PC-9 (cell line): ENCODE data around the gene FOXP1.

Experiments
- EZH2 ChIP-seq: fragments of 200-600 bp; sonication (generic); IDR thresholded peaks from 2 replicates; pipeline ENCODE4 v1.8.0; 2017; ENCODE audit warnings: antibody characterized with exemption, low read depth
- TF ChIP-seq, protein P1 (sequence below): fragments of 200-600 bp; sonication (generic); conservative IDR thresholded peaks from 2 replicates; pipeline ENCODE4 v1.6.1; 2017; ENCODE audit warnings: mixed run types, antibody characterized with exemption, mild to moderate bottlenecking, moderate library complexity

DNA sequence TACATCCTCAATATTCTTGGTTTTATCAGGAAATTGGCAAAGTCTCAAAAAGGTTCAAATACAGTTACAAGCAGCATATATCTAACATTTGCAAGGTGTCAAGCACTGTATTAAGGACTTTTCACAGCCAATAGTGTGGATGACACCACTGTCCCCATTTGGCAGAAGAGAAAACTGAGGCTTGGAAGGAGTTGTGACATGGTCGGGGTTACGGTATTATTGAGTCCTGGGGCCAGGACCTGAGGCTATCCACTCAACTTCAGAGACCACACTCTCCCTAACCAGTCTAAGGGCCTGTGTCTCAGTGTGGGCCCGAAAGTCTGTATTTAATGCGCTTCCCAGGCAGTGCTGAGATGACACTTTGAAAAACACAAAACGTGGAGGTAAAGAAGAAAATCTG lies 99.1 kb downstream of the FOXP1 start:
- TF ChIP-seq, protein P1, sequence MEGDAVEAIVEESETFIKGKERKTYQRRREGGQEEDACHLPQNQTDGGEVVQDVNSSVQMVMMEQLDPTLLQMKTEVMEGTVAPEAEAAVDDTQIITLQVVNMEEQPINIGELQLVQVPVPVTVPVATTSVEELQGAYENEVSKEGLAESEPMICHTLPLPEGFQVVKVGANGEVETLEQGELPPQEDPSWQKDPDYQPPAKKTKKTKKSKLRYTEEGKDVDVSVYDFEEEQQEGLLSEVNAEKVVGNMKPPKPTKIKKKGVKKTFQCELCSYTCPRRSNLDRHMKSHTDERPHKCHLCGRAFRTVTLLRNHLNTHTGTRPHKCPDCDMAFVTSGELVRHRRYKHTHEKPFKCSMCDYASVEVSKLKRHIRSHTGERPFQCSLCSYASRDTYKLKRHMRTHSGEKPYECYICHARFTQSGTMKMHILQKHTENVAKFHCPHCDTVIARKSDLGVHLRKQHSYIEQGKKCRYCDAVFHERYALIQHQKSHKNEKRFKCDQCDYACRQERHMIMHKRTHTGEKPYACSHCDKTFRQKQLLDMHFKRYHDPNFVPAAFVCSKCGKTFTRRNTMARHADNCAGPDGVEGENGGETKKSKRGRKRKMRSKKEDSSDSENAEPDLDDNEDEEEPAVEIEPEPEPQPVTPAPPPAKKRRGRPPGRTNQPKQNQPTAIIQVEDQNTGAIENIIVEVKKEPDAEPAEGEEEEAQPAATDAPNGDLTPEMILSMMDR: no peak
- TF ChIP-seq EZH2: no peak
